ENCODE results near the gene DLGAP5.

- TF ChIP-seq SUZ12 (IDR thresholded peaks at IDR 0.05; ENCODE audit: extremely low read depth, insufficient read depth, insufficient read length) (no peak), YY1 (IDR thresholded peaks at IDR 0.05; ENCODE audit: insufficient read depth, insufficient read length) (no peak), ZNF274 (IDR thresholded peaks at IDR 0.05; ENCODE audit: low read depth, low read length) (no peak)
These were observed 49.3 kb upstream of the DLGAP5 start for GRCh38 chr14:55240526-55241178.
